Right lobe of liver (tissue), 6 donors: ENCODE measurements around the gene LRSAM1. TPM values are rescaled to one million over a fixed set of nuclear protein-coding genes. Genes with fewer than 3 reads are reported as not detected.

Experiments used
- ATAC-seq, 4 donors: fragments of 200-7000 bp; cut with Tn5 transposase; one replicate each; pipeline ENCODE4 v1.9.1; 2020; ENCODE audit warnings: mild to moderate bottlenecking in 4 of 4, moderate library complexity in 4 of 4
- DNase-seq, 3 donors: peaks; one replicate each; pipeline ENCODE4 v3.0.0-alpha.2; 2020
- H3K27ac ChIP-seq, 3 donors: fragments of 200-600 bp; one replicate each; pipeline ENCODE4 v1.8.0; 2022
- H3K27me3 ChIP-seq, 2 donors: fragments of 200-600 bp; one replicate each; pipeline ENCODE4 v1.8.0; 2022
- H3K36me3 ChIP-seq, 4 donors: fragments of 200-600 bp; sonication (generic) in 1 of 4; one replicate each; pipeline versions ENCODE4 v1.5.1 to v1.8.0; 2017 to 2022; ENCODE audit warnings: control low read depth in 1 of 4
- H3K4me1 ChIP-seq, 4 donors: fragments of 200-600 bp; sonication (generic) in 1 of 4; one replicate each; pipeline versions ENCODE4 v1.5.1 to v1.8.0; 2017 to 2022; ENCODE audit warnings: control low read depth in 1 of 4
- H3K4me3 ChIP-seq, 3 donors: fragments of 200-600 bp; one replicate each; pipeline ENCODE4 v1.8.0; 2022
- H3K9me3 ChIP-seq, 4 donors: fragments of 200-600 bp; sonication (generic) in 1 of 4; one replicate each; pipeline versions ENCODE4 v1.5.1 to v1.8.0; 2017 to 2022; ENCODE audit warnings: control low read depth in 1 of 4
- CTCF ChIP-seq, 4 donors: fragments of 200-600 bp in 3 of 4; fragments of 450-650 bp in 1 of 4; IDR thresholded peaks; one replicate each; pipeline versions ENCODE4 v1.5.1 to v1.8.0; 2016 to 2022; ENCODE audit warnings: antibody characterized with exemption in 4 of 4, mild to moderate bottlenecking in 2 of 4
- POLR2A ChIP-seq: fragments of 450-650 bp; IDR thresholded peaks from one replicate; pipeline ENCODE4 v1.6.1; 2017; ENCODE audit warnings: antibody characterized with exemption, mild to moderate bottlenecking
- WGBS: methylation state at CpG from one replicate; pipeline ENCODE4 v1.1.6; 2018; ENCODE audit warnings: low coverage, low lambda C conversion rate; ENCODE audit not compliant: insufficient coverage; ENCODE audit errors: missing lambda C conversion rate; 5-methylcytosine and 5-hydroxymethylcytosine counted together
- intact Hi-C, 2 donors: fragments of 100-400 bp; cut with DNase I; formaldehyde crosslinking; loops; one replicate each; pipeline versions ENCODE4 v1.11.2 to v1.14.1; 2022
- total RNA-seq, 6 experiments: library from RNA; depleted of rRNA in 2 of 6; stranded (reverse); fragments of >200 nt in 2 of 6; fragmentation: NEBNext Ultra II Directional in 3 of 6; extraction: Animal tissue kit (Norgen Biotek cat#: 25700) in 3 of 6; gene quantifications; one replicate each; pipeline versions ENCODE4 v1.1.0 to v1.2.4, GENCODE V29; 2016 to 2023
- donor health status: DM: no; HTN: yes; CAD: no.
- donor health status: DM: no; HTN: no; CAD: no.
- donor health status: DM: no; HTN: no; CAD: no.
- donor health status: DM: no; HTN: yes; CAD: no.
- donor health status: DM: no; HTN: yes; CAD: no.

LRSAM1 gene
- total RNA-seq, 6 experiments from 2014 or later = 9.4 to 13.3 (median 12.1) TPM

DNA sequence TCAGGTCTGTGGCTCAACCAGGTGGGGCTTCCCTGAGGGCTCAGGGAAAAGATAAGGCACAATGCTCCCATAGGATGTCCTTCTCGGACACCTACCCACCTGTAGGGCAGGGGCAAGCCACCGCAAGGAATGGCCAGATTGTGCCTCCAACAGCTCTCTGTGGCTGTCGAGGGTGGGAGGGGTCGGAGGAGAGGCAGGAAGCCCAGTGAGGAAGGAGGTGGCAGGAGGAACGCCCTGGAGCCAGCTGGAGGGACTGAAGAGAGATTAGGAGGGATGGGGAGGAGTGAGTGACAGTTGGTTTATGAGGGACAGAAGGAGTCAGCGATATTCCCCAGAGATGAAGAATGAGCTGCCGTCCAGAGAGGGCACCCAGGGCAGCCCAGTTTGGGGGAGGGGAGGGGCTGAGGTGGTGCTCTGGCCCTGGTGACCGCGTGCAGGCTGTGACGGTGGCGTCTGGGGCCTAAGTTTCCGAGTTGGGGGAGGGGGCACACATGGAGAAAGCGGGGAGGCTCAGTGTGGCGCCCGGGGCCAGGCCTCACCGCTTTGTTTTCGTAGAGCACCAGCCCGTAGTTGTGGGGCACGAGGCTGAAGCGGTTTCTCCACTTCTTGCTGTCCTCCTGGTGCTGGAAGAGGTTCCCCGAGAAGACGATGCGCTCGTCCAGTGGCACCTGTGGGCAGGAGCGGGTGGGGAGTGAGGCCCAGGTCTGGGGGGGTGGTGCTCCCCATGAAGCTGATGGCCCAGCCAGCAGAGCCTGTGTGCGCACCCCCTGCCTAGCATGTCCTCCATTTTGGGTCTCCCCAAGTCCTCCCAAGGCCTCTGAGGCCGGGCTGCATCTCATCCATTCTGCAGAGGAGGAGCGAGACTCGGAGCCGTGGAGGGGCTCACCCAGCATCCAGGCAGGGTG is 75.6 kb downstream of the LRSAM1 start:
- Histone ChIP-seq H3K36me3 (peaks cover 0 to 2% (median 0%) of the 10 kb centered on the region in 4 donors), H3K27ac (no peak overlapping the region), H3K4me3 (no peak overlapping the region), H3K4me1 (peaks cover 0 to 4% (median 1%) of the 10 kb centered on the region in 4 donors), H3K27me3 (no peaks in the 10 kb centered on the region), H3K9me3 (peaks cover 0 to 7% (median 0%) of the 10 kb centered on the region in 4 donors)
- no peak for DNase-seq
- TF ChIP-seq POLR2A (no peak), CTCF (IDR thresholded peaks at IDR 0.05) (no peak)
- intact Hi-C loops = no loop called here
- no peak for ATAC-seq
- WGBS = 75% methylated on average over 11 of the region's 30 CpGs

DNA sequence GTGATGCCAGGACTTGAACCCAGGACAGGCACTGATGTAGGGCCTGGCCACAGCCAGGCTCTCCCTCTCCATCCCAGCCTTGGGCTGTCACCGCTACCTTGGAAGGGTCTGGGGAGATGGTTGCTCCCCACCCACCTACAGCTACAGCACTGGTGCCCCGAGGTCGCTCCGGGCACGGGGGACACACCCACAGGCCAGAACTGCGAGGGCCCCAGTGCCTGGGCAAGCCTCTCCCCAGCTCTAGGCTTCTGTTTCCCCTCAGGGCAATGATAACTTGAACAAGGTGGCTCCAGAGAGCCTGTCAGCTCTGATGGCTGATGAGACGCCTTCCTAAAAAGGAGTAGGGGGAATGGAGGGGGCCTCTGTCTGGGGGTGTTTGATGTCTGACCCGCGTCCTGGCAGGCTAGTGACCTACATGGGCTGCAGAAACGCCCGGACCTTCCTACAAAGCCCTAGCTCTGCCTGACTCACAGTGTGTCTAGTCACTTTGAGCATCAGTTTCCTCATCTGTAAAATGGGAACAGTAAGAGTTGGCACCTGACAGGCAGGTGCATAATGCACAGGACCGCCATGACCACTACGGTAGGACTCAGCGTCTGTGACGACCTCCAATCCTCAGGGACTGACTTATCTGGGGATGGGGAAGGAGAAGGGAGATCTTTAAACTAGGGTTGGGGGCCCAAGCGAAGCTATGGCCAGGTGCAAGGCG is 76.4 kb downstream of the LRSAM1 start:
- Histone ChIP-seq H3K4me3 (no peak overlapping the region), H3K4me1 (no peaks in the 10 kb centered on the region), H3K36me3 (peaks cover 0 to 2% (median 0%) of the 10 kb centered on the region in 4 donors), H3K27me3 (no peaks in the 10 kb centered on the region), H3K27ac (no peak overlapping the region), H3K9me3 (peaks cover 0 to 7% (median 0%) of the 10 kb centered on the region in 4 donors)
- TF ChIP-seq POLR2A = no peak
- TF ChIP-seq CTCF (IDR thresholded peaks at IDR 0.05) = no peak
- ATAC-seq (no peak), DNase-seq (no peak)
- intact Hi-C loops = no loop called here
- WGBS = 87% methylated on average over 5 of the region's 17 CpGs

DNA sequence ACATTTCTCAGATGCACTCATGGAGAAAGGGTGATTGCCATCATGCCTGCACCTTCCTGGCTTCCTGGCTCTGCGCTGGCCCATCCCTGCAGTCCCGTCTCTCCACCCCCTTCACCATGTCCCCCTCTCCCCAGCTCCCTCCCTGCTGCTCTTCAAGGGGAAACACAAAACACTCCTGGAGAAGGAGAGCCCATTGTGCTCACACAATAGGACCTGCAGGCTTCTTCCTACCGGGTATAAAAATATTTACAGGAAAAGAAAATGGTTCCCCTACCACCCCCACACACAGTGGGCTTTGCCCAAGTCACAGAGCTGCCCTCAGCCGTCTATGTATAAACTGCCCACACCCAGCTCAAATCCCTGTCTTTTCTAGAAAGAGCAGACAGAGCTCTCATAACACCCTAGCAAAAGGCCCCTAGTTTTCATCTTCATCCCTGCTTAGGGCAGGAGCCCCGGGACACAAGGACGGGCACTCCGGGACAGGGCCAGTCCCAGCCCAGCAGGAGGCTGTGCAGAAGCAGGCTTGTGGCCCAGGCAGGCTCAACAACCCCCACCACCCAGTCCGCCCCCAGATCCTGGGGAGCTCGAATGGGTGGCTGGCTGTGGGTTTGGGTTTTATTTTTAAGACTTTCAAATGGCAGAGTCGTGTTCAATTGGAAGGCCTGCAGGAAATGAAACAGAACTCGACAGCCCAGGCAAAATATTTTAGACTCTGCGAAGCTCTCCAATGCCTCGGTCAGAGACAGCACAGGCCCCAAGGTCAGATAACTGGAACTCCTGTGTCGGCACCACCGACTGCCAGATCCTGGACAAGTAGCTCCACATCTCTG is 77.3 kb downstream of the LRSAM1 start:
- Histone ChIP-seq H3K27ac (no peak overlapping the region), H3K27me3 (no peaks in the 10 kb centered on the region), H3K36me3 (peaks cover 0 to 2% (median 0%) of the 10 kb centered on the region in 4 donors), H3K4me3 (no peak overlapping the region), H3K4me1 (no peaks in the 10 kb centered on the region), H3K9me3 (peaks cover 0 to 7% (median 0%) of the 10 kb centered on the region in 4 donors)
- WGBS = 54% methylated on average over 13 of the region's 15 CpGs
- no peak for TF ChIP-seq POLR2A
- no peak for TF ChIP-seq CTCF (IDR thresholded peaks at IDR 0.05)
- ATAC-seq (peak in 3 of 4 donors; percentile 5 to 39 (median 26)), DNase-seq (no peak)
- intact Hi-C loops = no loop called here

DNA sequence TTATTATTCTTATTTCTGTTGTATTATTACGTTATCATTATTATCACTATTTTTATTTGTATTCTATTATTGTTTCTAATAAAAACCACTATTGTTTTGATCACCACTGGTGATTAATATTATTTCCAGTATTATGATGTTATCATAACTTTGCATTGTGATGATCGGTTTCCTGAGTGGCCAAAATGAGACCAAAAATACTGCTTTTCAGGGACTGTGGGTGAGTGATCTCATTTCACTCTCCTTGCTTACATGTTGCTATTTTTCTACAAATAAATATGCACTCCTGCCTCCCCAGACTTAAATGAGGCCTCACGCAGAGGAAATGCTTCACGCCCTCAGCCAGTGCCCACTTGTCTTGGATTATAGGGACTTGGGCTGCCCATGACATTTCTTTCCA is 78.4 kb downstream of the LRSAM1 start:
- H3K36me3 ChIP-seq = no peaks in the 10 kb centered on the region
- intact Hi-C loops = no loop called here

More for the DNA sequence above, 78.4 kb downstream of the LRSAM1 start:
- no peak overlapping the region for H3K4me3 ChIP-seq
- DNase-seq (no peak), ATAC-seq (no peak)
- H3K9me3 ChIP-seq = peaks cover 0 to 7% (median 0%) of the 10 kb centered on the region in 4 donors
- TF ChIP-seq CTCF (IDR thresholded peaks at IDR 0.05) = no peak
- no peak for TF ChIP-seq POLR2A
- H3K27ac ChIP-seq = no peak overlapping the region
- H3K27me3 ChIP-seq = no peaks in the 10 kb centered on the region
- WGBS = 75% methylated on average over 4 of the region's 4 CpGs
- no peaks in the 10 kb centered on the region for H3K4me1 ChIP-seq
